Measurements from ENCODE around the gene PRKN. TPM values are rescaled to one million over a fixed set of nuclear protein-coding genes. Genes with fewer than 3 reads are reported as not detected.

PRKN gene
- total and polyA plus RNA-seq, 2 experiments from 2014 or later, result 0.10 to 0.84 TPM

DNA sequence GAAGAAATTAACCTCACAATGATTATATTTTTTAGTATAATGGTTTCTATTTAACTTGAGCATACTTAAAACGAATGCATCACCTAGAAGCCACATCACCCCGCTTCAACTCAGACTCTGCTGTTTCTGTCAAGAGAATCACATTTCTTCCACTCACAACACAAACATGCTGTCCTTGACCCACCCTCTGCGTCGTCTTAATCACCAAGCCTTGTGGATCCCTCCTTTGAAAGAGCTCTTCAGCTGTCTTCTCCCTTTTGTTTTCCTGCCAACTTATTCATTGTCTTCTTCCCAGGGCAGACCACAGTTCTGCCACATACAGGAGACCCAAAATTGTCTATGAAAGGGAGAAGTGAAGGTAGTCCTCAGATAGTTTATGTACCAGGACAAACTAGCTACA lies 858.1 kb downstream of the PRKN start:
- Histone ChIP-seq H3K4me2 (no peak overlapping the region), H3K27ac (ENCODE audit: low read depth) (no peak overlapping the region), H2AFZ (no peak overlapping the region), H4K20me1 (replicated peaks; ENCODE audit: insufficient read depth) (no peaks in the 10 kb centered on the region), H3K9me2 (ENCODE audit: insufficient read depth) (0 out of 2 replicates have a peak, but pooled peaks cover under 1% of the 10 kb centered on the region), H3K36me3 (ENCODE audit: insufficient read depth) (no peaks in the 10 kb centered on the region), H3K4me1 (ENCODE audit: insufficient read depth) (no peaks in the 10 kb centered on the region), H3F3A (replicated peaks; ENCODE audit: low read depth) (no peaks in the 10 kb centered on the region), H3K79me2 (replicated peaks; ENCODE audit: insufficient read depth) (no peaks in the 10 kb centered on the region), H3K4me3 (no peak overlapping the region), H3K27me3 (ENCODE audit: insufficient read depth) (no peaks in the 10 kb centered on the region)
- Mint-ChIP-seq H3K4me3 (no peak overlapping the region), H3K27ac (no peak overlapping the region), H3K4me1 (no peaks in the 10 kb centered on the region), H3K9me3 (no peaks in the 10 kb centered on the region; the same call in 2 of the 3 replicates), H3K36me3 (ENCODE audit: low read depth) (no peaks in the 10 kb centered on the region), H3K27me3 (ENCODE audit: insufficient read depth, low read depth, poor library complexity) (peaks cover 1% of the 10 kb centered on the region)
- TF ChIP-seq, protein P1, sequence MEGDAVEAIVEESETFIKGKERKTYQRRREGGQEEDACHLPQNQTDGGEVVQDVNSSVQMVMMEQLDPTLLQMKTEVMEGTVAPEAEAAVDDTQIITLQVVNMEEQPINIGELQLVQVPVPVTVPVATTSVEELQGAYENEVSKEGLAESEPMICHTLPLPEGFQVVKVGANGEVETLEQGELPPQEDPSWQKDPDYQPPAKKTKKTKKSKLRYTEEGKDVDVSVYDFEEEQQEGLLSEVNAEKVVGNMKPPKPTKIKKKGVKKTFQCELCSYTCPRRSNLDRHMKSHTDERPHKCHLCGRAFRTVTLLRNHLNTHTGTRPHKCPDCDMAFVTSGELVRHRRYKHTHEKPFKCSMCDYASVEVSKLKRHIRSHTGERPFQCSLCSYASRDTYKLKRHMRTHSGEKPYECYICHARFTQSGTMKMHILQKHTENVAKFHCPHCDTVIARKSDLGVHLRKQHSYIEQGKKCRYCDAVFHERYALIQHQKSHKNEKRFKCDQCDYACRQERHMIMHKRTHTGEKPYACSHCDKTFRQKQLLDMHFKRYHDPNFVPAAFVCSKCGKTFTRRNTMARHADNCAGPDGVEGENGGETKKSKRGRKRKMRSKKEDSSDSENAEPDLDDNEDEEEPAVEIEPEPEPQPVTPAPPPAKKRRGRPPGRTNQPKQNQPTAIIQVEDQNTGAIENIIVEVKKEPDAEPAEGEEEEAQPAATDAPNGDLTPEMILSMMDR (conservative IDR thresholded peaks at IDR 0.05; ENCODE audit: low read depth in 2 of 2), result no peak
- TF ChIP-seq, protein P2, sequence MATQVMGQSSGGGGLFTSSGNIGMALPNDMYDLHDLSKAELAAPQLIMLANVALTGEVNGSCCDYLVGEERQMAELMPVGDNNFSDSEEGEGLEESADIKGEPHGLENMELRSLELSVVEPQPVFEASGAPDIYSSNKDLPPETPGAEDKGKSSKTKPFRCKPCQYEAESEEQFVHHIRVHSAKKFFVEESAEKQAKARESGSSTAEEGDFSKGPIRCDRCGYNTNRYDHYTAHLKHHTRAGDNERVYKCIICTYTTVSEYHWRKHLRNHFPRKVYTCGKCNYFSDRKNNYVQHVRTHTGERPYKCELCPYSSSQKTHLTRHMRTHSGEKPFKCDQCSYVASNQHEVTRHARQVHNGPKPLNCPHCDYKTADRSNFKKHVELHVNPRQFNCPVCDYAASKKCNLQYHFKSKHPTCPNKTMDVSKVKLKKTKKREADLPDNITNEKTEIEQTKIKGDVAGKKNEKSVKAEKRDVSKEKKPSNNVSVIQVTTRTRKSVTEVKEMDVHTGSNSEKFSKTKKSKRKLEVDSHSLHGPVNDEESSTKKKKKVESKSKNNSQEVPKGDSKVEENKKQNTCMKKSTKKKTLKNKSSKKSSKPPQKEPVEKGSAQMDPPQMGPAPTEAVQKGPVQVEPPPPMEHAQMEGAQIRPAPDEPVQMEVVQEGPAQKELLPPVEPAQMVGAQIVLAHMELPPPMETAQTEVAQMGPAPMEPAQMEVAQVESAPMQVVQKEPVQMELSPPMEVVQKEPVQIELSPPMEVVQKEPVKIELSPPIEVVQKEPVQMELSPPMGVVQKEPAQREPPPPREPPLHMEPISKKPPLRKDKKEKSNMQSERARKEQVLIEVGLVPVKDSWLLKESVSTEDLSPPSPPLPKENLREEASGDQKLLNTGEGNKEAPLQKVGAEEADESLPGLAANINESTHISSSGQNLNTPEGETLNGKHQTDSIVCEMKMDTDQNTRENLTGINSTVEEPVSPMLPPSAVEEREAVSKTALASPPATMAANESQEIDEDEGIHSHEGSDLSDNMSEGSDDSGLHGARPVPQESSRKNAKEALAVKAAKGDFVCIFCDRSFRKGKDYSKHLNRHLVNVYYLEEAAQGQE (IDR thresholded peaks at IDR 0.05; ENCODE audit: unreplicated experiment), result no peak
- TF ChIP-seq ZNF114 (CRISPR knock-in tag; IDR thresholded peaks at IDR 0.05) (no peak), STAT1 (IDR thresholded peaks at IDR 0.05; ENCODE audit: unreplicated experiment) (no peak), POLR2AphosphoS5 (IDR thresholded peaks at IDR 0.05; ENCODE audit: low read depth) (no peak), EZH2 (IDR thresholded peaks at IDR 0.05; ENCODE audit: low read depth, unreplicated experiment) (no peak), NANOG (IDR thresholded peaks at IDR 0.05; ENCODE audit: borderline replicate concordance) (no peak), EZH2phosphoT487 (IDR thresholded peaks at IDR 0.05; ENCODE audit: unreplicated experiment) (no peak), CREB1 (CRISPR knock-in tag; IDR thresholded peaks at IDR 0.05; ENCODE audit: low read depth) (no peak)
- TF ChIP-seq, protein P3, sequence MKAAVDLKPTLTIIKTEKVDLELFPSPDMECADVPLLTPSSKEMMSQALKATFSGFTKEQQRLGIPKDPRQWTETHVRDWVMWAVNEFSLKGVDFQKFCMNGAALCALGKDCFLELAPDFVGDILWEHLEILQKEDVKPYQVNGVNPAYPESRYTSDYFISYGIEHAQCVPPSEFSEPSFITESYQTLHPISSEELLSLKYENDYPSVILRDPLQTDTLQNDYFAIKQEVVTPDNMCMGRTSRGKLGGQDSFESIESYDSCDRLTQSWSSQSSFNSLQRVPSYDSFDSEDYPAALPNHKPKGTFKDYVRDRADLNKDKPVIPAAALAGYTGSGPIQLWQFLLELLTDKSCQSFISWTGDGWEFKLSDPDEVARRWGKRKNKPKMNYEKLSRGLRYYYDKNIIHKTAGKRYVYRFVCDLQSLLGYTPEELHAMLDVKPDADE (IDR thresholded peaks at IDR 0.05), result no peak
- TF ChIP-seq, protein P4, sequence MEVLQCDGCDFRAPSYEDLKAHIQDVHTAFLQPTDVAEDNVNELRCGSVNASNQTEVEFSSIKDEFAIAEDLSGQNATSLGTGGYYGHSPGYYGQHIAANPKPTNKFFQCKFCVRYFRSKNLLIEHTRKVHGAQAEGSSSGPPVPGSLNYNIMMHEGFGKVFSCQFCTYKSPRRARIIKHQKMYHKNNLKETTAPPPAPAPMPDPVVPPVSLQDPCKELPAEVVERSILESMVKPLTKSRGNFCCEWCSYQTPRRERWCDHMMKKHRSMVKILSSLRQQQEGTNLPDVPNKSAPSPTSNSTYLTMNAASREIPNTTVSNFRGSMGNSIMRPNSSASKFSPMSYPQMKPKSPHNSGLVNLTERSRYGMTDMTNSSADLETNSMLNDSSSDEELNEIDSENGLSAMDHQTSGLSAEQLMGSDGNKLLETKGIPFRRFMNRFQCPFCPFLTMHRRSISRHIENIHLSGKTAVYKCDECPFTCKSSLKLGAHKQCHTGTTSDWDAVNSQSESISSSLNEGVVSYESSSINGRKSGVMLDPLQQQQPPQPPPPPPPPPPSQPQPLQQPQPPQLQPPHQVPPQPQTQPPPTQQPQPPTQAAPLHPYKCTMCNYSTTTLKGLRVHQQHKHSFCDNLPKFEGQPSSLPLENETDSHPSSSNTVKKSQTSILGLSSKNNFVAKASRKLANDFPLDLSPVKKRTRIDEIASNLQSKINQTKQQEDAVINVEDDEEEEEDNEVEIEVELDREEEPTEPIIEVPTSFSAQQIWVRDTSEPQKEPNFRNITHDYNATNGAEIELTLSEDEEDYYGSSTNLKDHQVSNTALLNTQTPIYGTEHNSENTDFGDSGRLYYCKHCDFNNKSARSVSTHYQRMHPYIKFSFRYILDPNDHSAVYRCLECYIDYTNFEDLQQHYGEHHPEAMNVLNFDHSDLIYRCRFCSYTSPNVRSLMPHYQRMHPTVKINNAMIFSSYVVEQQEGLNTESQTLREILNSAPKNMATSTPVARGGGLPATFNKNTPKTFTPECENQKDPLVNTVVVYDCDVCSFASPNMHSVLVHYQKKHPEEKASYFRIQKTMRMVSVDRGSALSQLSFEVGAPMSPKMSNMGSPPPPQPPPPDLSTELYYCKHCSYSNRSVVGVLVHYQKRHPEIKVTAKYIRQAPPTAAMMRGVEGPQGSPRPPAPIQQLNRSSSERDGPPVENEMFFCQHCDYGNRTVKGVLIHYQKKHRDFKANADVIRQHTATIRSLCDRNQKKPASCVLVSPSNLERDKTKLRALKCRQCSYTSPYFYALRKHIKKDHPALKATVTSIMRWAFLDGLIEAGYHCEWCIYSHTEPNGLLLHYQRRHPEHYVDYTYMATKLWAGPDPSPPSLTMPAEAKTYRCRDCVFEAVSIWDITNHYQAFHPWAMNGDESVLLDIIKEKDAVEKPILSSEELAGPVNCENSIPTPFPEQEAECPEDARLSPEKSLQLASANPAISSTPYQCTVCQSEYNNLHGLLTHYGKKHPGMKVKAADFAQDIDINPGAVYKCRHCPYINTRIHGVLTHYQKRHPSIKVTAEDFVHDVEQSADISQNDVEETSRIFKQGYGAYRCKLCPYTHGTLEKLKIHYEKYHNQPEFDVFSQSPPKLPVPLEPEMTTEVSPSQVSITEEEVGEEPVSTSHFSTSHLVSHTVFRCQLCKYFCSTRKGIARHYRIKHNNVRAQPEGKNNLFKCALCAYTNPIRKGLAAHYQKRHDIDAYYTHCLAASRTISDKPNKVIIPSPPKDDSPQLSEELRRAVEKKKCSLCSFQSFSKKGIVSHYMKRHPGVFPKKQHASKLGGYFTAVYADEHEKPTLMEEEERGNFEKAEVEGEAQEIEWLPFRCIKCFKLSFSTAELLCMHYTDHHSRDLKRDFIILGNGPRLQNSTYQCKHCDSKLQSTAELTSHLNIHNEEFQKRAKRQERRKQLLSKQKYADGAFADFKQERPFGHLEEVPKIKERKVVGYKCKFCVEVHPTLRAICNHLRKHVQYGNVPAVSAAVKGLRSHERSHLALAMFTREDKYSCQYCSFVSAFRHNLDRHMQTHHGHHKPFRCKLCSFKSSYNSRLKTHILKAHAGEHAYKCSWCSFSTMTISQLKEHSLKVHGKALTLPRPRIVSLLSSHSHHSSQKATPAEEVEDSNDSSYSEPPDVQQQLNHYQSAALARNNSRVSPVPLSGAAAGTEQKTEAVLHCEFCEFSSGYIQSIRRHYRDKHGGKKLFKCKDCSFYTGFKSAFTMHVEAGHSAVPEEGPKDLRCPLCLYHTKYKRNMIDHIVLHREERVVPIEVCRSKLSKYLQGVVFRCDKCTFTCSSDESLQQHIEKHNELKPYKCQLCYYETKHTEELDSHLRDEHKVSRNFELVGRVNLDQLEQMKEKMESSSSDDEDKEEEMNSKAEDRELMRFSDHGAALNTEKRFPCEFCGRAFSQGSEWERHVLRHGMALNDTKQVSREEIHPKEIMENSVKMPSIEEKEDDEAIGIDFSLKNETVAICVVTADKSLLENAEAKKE (CRISPR knock-in tag; IDR thresholded peaks at IDR 0.05), result no peak
- DNase-seq (ENCODE audit: low spot score), result no peak
- ATAC-seq, result no peak

Data from GM23338 (cell line).